HG03060 (cell line): ENCODE data around the gene LRRC2.
"Not testable (repeated sequence)": the region's sequence is repeated elsewhere in the genome, so short reads cannot be mapped to it uniquely, and the experiment has no call there.

Experiments
- ATAC-seq: cut with Tn5 transposase; IDR thresholded peaks from one replicate; pipeline ENCODE4 v1.9.1; 2021; ENCODE audit warnings: low read depth, moderate number of reproducible peaks; ENCODE audit not compliant: unreplicated experiment

Gene LRRC2

GRCh38 chr3:46536758-46537157 is 29.3 kb downstream of the LRRC2 start:
- no peak for ATAC-seq

- no peak for ATAC-seq
These were observed 30.4 kb downstream of the LRRC2 start for GRCh38 chr3:46535746-46536145.

GRCh38 chr3:46533091-46533490 is 33.0 kb downstream of the LRRC2 start:
- ATAC-seq: no peak

DNA sequence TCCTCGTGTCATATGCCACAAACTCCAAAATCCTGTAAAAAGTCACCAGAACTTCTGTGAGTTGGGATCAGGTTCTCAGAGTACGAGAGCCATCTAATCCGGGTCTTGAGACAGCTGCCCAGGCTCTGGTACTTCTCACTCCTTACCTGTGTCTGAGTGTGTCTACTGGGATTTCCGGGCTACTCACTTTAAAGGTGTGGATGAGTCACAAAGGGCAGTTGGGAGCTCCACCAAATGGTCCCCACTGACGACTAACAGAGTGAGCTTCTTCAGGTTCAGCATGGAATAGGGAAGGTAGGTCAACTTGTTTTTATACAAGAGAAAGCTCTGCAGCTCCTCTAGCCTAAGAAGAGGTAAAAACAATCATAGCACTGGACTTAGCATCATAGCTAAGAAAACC is 38.9 kb downstream of the LRRC2 start:
- no peak for ATAC-seq

GRCh38 chr3:46524832-46525231 is 41.3 kb downstream of the LRRC2 start:
- no peak for ATAC-seq

DNA sequence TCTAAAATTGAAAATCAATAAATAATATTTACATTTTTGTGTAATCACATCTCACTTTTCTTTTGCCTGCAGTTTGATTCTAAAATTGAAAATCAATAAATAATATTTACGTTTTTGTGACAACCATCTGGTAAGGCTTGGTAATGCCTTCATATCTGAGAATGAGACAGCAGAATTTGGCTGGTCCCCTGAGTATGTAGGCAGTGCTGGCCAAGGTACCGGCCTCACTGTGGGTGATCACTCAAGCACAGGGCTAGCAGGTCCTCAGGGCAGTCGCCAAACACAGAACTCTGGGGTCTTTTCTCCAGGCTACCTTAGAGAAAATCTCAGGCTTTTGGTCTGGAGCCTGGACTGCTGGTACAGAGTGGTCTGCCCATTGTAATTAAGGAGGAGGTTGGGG is 42.1 kb downstream of the LRRC2 start:
- ATAC-seq: no peak

DNA sequence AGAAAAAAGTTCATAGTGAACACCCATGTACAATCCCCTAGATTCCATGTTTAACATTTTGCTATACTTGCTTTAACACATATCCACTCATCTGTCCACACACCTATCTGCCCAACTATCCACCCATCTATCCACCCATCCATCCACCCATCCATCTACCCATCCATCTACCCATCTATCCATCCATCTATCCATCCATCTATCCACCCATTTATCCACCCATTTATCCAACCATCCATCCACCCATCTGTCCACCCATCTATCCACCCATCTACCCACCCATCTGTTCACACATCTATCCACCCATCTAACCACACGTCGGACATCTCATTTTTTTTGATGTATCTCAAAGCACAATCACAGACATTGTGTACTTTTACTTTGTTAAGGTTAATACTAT is 42.5 kb downstream of the LRRC2 start:
- no peak for ATAC-seq

GRCh38 chr3:46522201-46522600 is 43.9 kb downstream of the LRRC2 start:
- ATAC-seq: not testable (repeated sequence)

DNA sequence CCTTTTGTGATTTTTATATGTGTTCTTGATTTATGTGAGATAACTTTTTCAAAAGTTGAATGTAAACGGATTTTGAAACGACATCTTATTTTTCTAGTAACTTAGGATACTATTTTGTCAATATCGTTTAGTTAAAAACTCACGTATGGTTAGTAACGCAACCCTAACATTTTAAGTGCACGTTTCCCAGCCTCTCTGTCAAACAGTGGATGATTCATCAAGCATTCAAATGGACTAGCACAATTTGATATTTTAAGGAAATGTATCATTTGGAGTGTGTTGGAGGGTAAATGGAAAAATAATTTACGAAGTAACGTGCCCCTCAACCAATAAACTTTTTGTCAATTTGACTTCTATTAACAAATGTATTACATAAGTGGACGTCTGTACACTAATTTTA is 45.0 kb downstream of the LRRC2 start:
- no peak for ATAC-seq

DNA sequence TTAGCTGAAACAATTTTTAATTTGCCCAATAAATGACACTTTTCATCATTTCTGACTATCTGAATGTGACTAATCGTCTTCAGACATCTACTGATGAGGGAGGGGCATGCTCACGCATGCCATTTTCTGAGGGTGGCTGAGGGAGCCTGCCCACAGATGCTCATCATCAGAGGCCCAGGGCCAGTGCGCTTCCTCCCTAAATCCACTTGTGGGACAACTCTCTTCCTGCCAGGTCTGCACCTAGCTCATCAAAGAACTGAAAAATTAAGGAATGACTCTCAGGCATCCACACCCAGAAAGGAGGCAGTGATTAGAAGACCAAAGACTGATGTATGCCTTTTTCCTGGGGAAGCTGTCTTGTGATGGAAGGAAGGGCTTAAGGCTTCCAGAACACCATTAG is 45.6 kb downstream of the LRRC2 start:
- ATAC-seq: no peak

- no peak for ATAC-seq
These were observed 46.1 kb downstream of the LRRC2 start for GRCh38 chr3:46519952-46520351.

DNA sequence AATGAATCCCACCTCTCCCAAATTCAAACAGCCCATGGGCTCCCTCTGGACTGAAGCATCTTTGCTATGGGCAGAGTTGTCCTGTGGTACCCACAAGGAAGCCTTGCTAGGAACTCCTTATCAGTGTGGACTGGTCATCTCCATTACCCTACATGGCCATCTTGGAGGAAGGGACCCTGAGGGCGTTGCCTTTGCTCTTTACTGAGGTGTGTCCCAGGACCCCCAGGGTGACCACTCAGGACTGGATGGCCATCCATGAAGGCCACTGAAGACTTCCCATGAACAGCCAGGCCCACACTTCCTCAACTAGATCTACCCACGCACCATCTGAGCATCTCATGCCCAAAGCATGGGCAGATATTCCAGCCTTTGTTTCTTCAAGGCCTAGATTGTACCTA is 48.3 kb downstream of the LRRC2 start:
- ATAC-seq: no peak

DNA sequence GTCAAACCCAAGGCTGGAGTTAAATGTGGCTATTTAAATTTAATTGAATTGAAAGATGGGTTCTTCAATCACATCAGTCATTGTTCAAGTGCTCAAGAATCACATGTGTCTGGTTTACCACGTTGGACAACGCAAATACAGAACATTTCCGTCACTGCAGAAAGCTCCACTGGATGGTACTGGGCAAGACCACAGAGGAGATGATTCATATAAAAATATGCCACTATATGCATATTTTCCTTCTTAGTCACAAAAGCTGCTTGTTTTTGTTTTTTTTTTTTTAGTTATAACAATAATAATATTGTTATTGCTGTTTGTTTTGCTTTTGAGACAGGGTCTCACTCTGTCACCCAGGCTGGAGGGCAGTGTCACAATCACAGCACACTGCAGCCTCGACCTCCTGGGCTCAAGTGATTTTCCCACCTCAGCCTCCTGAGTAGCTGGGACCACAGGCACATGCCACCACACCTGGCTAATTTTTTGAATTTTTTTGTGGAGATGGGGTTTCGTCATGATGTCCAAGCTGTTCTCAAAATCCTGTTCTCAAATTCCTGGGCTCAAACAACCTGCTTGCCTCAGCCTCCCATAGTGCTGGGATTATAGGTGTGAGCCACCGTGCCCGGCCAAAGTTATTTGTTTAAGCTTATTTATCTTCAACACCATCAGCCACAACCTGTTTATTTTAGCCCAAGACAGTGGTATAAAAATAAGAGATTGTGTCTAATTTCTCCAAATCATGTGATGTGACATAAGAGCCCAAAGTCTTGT is 48.9 kb downstream of the LRRC2 start:
- ATAC-seq: no peak

- ATAC-seq: no peak
These were observed 49.6 kb downstream of the LRRC2 start for GRCh38 chr3:46516521-46516920.

DNA sequence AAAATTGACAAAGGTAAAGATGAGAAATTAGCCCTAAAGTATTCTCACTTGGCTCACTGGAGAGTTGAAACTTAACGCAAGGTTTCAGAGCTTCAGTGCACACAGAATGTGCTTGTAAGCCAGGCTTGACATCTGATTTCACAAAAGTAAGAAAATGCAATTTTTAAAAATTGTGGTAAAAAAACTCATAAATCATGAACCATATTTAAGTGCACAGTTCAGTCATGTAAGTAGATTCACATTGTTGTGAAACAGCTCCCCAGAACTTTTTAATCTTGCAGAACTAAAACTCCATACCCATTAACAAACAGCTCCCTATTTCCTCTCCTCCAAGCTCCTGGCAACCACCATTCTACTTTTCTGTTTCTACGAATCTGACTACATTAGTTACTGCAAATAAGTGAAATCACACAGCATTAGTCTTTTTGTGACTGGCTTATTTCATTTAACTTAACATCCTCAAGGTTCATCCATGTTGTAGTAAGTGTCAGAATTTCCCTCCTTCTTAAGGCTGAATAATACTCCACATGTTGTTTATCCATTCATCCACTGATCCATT is 53.8 kb downstream of the LRRC2 start:
- ATAC-seq: no peak

DNA sequence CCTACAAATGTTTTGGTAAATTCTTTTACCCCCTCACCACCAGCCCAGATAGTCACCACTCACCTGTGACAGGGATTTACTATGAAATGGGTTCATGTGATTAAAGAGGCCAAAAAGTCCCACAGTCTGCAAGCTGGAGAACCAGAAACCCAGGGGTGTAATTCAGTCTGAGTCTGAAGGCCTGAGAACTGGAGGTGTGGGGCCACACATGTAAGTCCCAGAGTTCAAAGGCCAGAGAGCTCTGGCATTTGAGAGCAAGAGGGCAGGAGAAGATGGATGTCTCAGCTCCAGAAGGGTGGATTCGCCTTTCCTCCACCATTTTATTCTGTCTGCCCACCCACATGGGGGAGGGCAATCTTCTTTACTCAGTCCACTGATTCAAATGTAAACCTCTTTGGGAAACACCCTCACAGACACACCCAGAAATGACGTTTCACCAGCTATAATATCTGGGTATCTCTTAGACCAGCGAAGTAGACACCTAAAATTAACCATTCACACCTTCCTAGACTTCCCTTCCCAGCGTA is 56.4 kb downstream of the LRRC2 start:
- no peak for ATAC-seq

- ATAC-seq: no peak
These were observed 57.1 kb downstream of the LRRC2 start for GRCh38 chr3:46508850-46509591.

- ATAC-seq: no peak
These were observed 59.6 kb downstream of the LRRC2 start for GRCh38 chr3:46506526-46506925.

DNA sequence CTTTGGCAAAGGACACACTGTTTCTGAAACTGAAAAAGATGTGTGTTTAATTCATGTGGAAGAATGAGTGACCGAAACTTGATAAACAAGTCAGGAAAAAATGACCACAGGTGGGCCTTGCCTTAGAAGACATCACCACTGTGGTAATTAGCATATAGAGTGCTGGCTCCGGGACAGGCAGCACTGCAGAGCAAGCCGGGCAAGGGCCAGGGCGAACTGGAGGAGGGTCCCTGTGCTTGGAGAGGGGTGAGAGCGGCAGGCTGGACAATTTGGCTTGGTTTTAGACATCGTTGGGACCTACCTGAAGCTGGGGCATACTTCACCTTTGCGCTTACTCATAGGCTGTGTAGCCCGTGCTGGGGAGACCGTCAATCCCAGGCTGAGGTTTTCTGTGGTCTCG is 60.1 kb downstream of the LRRC2 start:
- no peak for ATAC-seq

- no peak for ATAC-seq
These were observed 61.3 kb downstream of the LRRC2 start for GRCh38 chr3:46504789-46505188.

GRCh38 chr3:46503200-46503874 is 62.8 kb downstream of the LRRC2 start:
- no peak for ATAC-seq
